ENCODE data around the gene ZNF214. TPM values are rescaled to one million over a fixed set of nuclear protein-coding genes. Genes with fewer than 3 reads are reported as not detected.

The ZNF214 gene
- total RNA-seq, 5 donors from 2014 or later (not counting 1 experiment from before 2014, with no cell fraction given), result not detected

- no peaks in the 10 kb centered on the region for H3K36me3 Mint-ChIP-seq
- no peak overlapping the region for H3K27ac ChIP-seq (ENCODE audit: low read length)
- no peak overlapping the region for H3K4me3 ChIP-seq (ENCODE audit: control insufficient read depth in 1 of 2, extremely low read depth in 1 of 2, low read length in 1 of 2)
- no peaks in the 10 kb centered on the region for H3K9me3 Mint-ChIP-seq
- H3K9me3 ChIP-seq, result no peaks in the 10 kb centered on the region
- peaks cover 4 to 8% of the 10 kb centered on the region in 2 donors for H3K27me3 Mint-ChIP-seq
- H3K27ac Mint-ChIP-seq, result no peak overlapping the region
- H3K4me3 Mint-ChIP-seq, result no peak overlapping the region
- H3K27me3 ChIP-seq (replicated peaks in 1 of 2; ENCODE audit: control insufficient read depth in 2 of 2, extremely low read depth in 1 of 2, insufficient read depth in 2 of 2, low read length in 1 of 2), result no peaks in the 10 kb centered on the region
- ATAC-seq (replicated peaks in 1 of 4), result no peak
- no peaks in the 10 kb centered on the region for H3K36me3 ChIP-seq (ENCODE audit: control insufficient read depth in 2 of 2, extremely low read depth in 1 of 2, insufficient read depth in 1 of 2, low read length in 1 of 2)
- DNase-seq, result no peak
- ChIA-PET POLR2A (no interaction called here), CTCF (interaction anchor here in 1 of 2 donors (0.6 kb wide), 1 partner anchor 684 kb away, joined by 3 read pairs; no protein-coding TSS in a partner anchor)
- H3K4me1 Mint-ChIP-seq, result no peaks in the 10 kb centered on the region
- 67% methylated on average over 2 of the region's 3 CpGs for WGBS (ENCODE audit: insufficient coverage)
- H3K4me1 ChIP-seq (ENCODE audit: control insufficient read depth in 1 of 2, extremely low read depth in 1 of 2, insufficient read depth in 2 of 2, low read length in 2 of 2), result no peaks in the 10 kb centered on the region
These were observed 26.5 kb upstream of the ZNF214 start for GRCh38 chr11:7046474-7047175.

GRCh38 chr11:7034019-7034418 lies 13.9 kb upstream of the ZNF214 start:
- H3K36me3 Mint-ChIP-seq, result no peaks in the 10 kb centered on the region
- peaks cover 1 to 9% of the 10 kb centered on the region in 2 donors for H3K27me3 Mint-ChIP-seq
- no peaks in the 10 kb centered on the region for H3K9me3 ChIP-seq
- no peak for ATAC-seq (replicated peaks in 1 of 4)
- H3K27ac ChIP-seq (ENCODE audit: low read length), result no peak overlapping the region
- CTCF ChIA-PET, result no interaction called here
- H3K4me1 ChIP-seq (ENCODE audit: control insufficient read depth in 1 of 2, extremely low read depth in 1 of 2, insufficient read depth in 2 of 2, low read length in 2 of 2), result no peaks in the 10 kb centered on the region
- H3K27me3 ChIP-seq (replicated peaks in 1 of 2; ENCODE audit: control insufficient read depth in 2 of 2, extremely low read depth in 1 of 2, insufficient read depth in 2 of 2, low read length in 1 of 2), result peaks cover 0 to 4% of the 10 kb centered on the region in 2 experiments
- no peak overlapping the region for H3K4me3 Mint-ChIP-seq
- WGBS (ENCODE audit: insufficient coverage), result no CpG with 5 or more reads among the region's 6 CpGs
- H3K9me3 Mint-ChIP-seq, result no peaks in the 10 kb centered on the region
- no peaks in the 10 kb centered on the region for H3K4me1 Mint-ChIP-seq
- no peaks in the 10 kb centered on the region for H3K36me3 ChIP-seq (ENCODE audit: control insufficient read depth in 2 of 2, extremely low read depth in 1 of 2, insufficient read depth in 1 of 2, low read length in 1 of 2)
- H3K4me3 ChIP-seq (ENCODE audit: control insufficient read depth in 1 of 2, extremely low read depth in 1 of 2, low read length in 1 of 2), result no peak overlapping the region
- POLR2A ChIA-PET, result no interaction called here
- no peak overlapping the region for H3K27ac Mint-ChIP-seq
- no peak for DNase-seq

DNA sequence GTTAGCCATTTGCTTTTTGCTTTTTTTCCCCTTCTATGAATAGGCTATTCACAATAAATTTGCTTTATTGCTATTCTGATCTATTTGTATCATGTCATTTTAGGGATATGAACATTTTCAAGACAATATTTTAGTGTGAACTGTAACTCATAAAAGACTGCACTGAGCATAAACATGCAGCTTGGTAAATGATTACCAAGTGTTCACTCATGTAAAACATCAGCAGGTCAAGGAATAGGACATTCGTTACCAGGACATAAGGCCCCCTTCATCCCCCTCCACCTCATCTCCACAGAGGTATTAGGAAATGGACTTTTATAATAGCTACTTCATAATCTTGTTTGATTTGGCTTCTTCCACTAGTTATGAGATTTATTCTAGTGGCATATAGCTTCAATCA lies 12.5 kb upstream of the ZNF214 start:
- Mint-ChIP-seq H3K27me3 (peaks cover 1 to 9% of the 10 kb centered on the region in 2 donors), H3K36me3 (no peaks in the 10 kb centered on the region), H3K4me3 (no peak overlapping the region), H3K4me1 (no peaks in the 10 kb centered on the region), H3K9me3 (no peaks in the 10 kb centered on the region), H3K27ac (no peak overlapping the region)
- CTCF ChIA-PET, result no interaction called here
- POLR2A ChIA-PET, result no interaction called here
- DNase-seq (no peak), ATAC-seq (replicated peaks in 1 of 4) (no peak)
- Histone ChIP-seq H3K27ac (ENCODE audit: low read length) (no peak overlapping the region), H3K9me3 (no peaks in the 10 kb centered on the region), H3K4me1 (ENCODE audit: control insufficient read depth in 1 of 2, extremely low read depth in 1 of 2, insufficient read depth in 2 of 2, low read length in 2 of 2) (no peaks in the 10 kb centered on the region), H3K4me3 (ENCODE audit: control insufficient read depth in 1 of 2, extremely low read depth in 1 of 2, low read length in 1 of 2) (no peak overlapping the region), H3K27me3 (replicated peaks in 1 of 2; ENCODE audit: control insufficient read depth in 2 of 2, extremely low read depth in 1 of 2, insufficient read depth in 2 of 2, low read length in 1 of 2) (peaks cover 0 to 4% of the 10 kb centered on the region in 2 experiments), H3K36me3 (ENCODE audit: control insufficient read depth in 2 of 2, extremely low read depth in 1 of 2, insufficient read depth in 1 of 2, low read length in 1 of 2) (no peaks in the 10 kb centered on the region)
- no CpG with 5 or more reads among the region's 1 CpG for whole genome bisulfite sequencing (ENCODE audit: insufficient coverage)

DNA sequence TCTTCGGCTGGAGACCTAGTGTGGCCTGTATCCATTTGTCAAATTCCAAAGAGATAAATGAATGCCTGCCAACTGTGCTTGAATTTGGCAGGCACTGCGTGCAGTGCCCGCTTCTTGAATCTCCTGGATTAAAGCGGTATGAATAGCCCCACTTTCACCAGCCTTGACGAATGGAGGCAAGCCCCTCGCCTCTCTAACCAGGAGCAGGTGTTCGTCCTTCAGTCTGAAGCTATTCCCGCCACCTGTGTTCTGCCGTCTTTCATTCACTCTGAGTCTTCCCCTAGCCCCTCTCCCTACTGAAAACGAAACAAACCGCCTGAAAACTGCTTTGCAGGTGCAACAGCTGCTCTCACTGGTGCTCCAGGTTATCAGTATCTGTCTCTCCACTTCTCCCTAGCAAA lies 11.3 kb upstream of the ZNF214 start:
- H3K4me3 Mint-ChIP-seq, result no peak overlapping the region
- H3K36me3 ChIP-seq (ENCODE audit: control insufficient read depth in 2 of 2, extremely low read depth in 1 of 2, insufficient read depth in 1 of 2, low read length in 1 of 2), result no peaks in the 10 kb centered on the region
- no peak overlapping the region for H3K4me3 ChIP-seq (ENCODE audit: control insufficient read depth in 1 of 2, extremely low read depth in 1 of 2, low read length in 1 of 2)
- no peak overlapping the region for H3K27ac Mint-ChIP-seq
- peaks cover 0 to 4% of the 10 kb centered on the region in 2 experiments for H3K27me3 ChIP-seq (replicated peaks in 1 of 2; ENCODE audit: control insufficient read depth in 2 of 2, extremely low read depth in 1 of 2, insufficient read depth in 2 of 2, low read length in 1 of 2)
- H3K27ac ChIP-seq (ENCODE audit: low read length), result no peak overlapping the region
- ChIA-PET POLR2A (no interaction called here), CTCF (no interaction called here)
- H3K36me3 Mint-ChIP-seq, result no peaks in the 10 kb centered on the region
- H3K4me1 Mint-ChIP-seq, result no peaks in the 10 kb centered on the region
- no peaks in the 10 kb centered on the region for H3K4me1 ChIP-seq (ENCODE audit: control insufficient read depth in 1 of 2, extremely low read depth in 1 of 2, insufficient read depth in 2 of 2, low read length in 2 of 2)
- no peak for DNase-seq
- no peaks in the 10 kb centered on the region for H3K9me3 Mint-ChIP-seq
- no peaks in the 10 kb centered on the region for H3K9me3 ChIP-seq
- 71% methylated on average over 9 of the region's 11 CpGs for WGBS (ENCODE audit: insufficient coverage)
- peaks cover 1 to 9% of the 10 kb centered on the region in 2 donors for H3K27me3 Mint-ChIP-seq
- ATAC-seq (replicated peaks in 1 of 4), result no peak

GRCh38 chr11:7030836-7031235 lies 10.7 kb upstream of the ZNF214 start:
- WGBS (ENCODE audit: insufficient coverage), result 93% methylated on average over 12 of the region's 16 CpGs
- Histone ChIP-seq H3K9me3 (no peaks in the 10 kb centered on the region), H3K36me3 (ENCODE audit: control insufficient read depth in 2 of 2, extremely low read depth in 1 of 2, insufficient read depth in 1 of 2, low read length in 1 of 2) (no peaks in the 10 kb centered on the region), H3K27me3 (replicated peaks in 1 of 2; ENCODE audit: control insufficient read depth in 2 of 2, extremely low read depth in 1 of 2, insufficient read depth in 2 of 2, low read length in 1 of 2) (peaks cover 0 to 4% of the 10 kb centered on the region in 2 experiments), H3K27ac (ENCODE audit: low read length) (no peak overlapping the region), H3K4me1 (ENCODE audit: control insufficient read depth in 1 of 2, extremely low read depth in 1 of 2, insufficient read depth in 2 of 2, low read length in 2 of 2) (no peaks in the 10 kb centered on the region), H3K4me3 (ENCODE audit: control insufficient read depth in 1 of 2, extremely low read depth in 1 of 2, low read length in 1 of 2) (no peak overlapping the region)
- no peak for ATAC-seq (replicated peaks in 1 of 4)
- H3K36me3 Mint-ChIP-seq, result no peaks in the 10 kb centered on the region
- ChIA-PET POLR2A (no interaction called here), CTCF (interaction anchor here in 1 of 2 donors (0.7 kb wide), 1 partner anchor 141 kb away, joined by 5 read pairs; no protein-coding TSS in a partner anchor)
- no peak for DNase-seq
- no peak overlapping the region for H3K27ac Mint-ChIP-seq
- H3K4me3 Mint-ChIP-seq, result no peak overlapping the region
- H3K9me3 Mint-ChIP-seq, result no peaks in the 10 kb centered on the region
- H3K4me1 Mint-ChIP-seq, result no peaks in the 10 kb centered on the region
- peaks cover 1 to 9% of the 10 kb centered on the region in 2 donors for H3K27me3 Mint-ChIP-seq

DNA sequence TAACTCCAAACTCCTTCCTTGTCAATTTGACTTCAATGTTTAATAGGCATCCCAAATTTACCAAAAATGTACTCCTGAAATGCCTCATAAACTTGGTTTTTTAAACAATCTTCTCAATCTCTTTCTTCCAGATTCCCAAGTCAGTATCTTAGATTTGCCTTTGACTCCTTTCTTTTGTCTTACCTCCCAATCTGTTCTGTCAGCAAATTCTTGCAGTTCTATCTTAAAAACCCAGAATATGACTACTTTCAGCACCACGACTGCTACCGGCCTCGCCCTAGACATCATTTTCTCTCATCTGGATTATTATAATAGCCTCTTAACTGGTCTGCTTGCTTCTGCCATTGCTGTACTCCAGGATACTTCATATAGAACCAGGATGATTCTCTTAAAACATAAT lies 8.0 kb upstream of the ZNF214 start:
- POLR2A ChIA-PET, result no interaction called here
- ATAC-seq (replicated peaks in 1 of 4), result no peak
- CTCF ChIA-PET, result no interaction called here
- Histone ChIP-seq H3K4me1 (ENCODE audit: control insufficient read depth in 1 of 2, extremely low read depth in 1 of 2, insufficient read depth in 2 of 2, low read length in 2 of 2) (no peaks in the 10 kb centered on the region), H3K27ac (ENCODE audit: low read length) (no peak overlapping the region), H3K36me3 (ENCODE audit: control insufficient read depth in 2 of 2, extremely low read depth in 1 of 2, insufficient read depth in 1 of 2, low read length in 1 of 2) (no peaks in the 10 kb centered on the region), H3K4me3 (ENCODE audit: control insufficient read depth in 1 of 2, extremely low read depth in 1 of 2, low read length in 1 of 2) (no peak overlapping the region), H3K27me3 (replicated peaks in 1 of 2; ENCODE audit: control insufficient read depth in 2 of 2, extremely low read depth in 1 of 2, insufficient read depth in 2 of 2, low read length in 1 of 2) (no peaks in the 10 kb centered on the region), H3K9me3 (no peaks in the 10 kb centered on the region)
- H3K36me3 Mint-ChIP-seq, result no peaks in the 10 kb centered on the region
- no peaks in the 10 kb centered on the region for H3K9me3 Mint-ChIP-seq
- no peaks in the 10 kb centered on the region for H3K4me1 Mint-ChIP-seq
- no peak overlapping the region for H3K4me3 Mint-ChIP-seq
- peaks cover 4 to 6% of the 10 kb centered on the region in 2 donors for H3K27me3 Mint-ChIP-seq
- 78% methylated on average over 3 of the region's 3 CpGs for WGBS (ENCODE audit: insufficient coverage)
- no peak overlapping the region for H3K27ac Mint-ChIP-seq
- DNase-seq, result no peak

All from T-cell (primary cell).